GM19467 (cell line): ENCODE results near the gene INSM1.

Experiments used
- ATAC-seq: cut with Tn5 transposase; IDR thresholded peaks from one replicate; pipeline ENCODE4 v1.9.1; 2021; ENCODE audit warnings: mild to moderate bottlenecking, moderate library complexity; ENCODE audit not compliant: unreplicated experiment

Gene INSM1

DNA sequence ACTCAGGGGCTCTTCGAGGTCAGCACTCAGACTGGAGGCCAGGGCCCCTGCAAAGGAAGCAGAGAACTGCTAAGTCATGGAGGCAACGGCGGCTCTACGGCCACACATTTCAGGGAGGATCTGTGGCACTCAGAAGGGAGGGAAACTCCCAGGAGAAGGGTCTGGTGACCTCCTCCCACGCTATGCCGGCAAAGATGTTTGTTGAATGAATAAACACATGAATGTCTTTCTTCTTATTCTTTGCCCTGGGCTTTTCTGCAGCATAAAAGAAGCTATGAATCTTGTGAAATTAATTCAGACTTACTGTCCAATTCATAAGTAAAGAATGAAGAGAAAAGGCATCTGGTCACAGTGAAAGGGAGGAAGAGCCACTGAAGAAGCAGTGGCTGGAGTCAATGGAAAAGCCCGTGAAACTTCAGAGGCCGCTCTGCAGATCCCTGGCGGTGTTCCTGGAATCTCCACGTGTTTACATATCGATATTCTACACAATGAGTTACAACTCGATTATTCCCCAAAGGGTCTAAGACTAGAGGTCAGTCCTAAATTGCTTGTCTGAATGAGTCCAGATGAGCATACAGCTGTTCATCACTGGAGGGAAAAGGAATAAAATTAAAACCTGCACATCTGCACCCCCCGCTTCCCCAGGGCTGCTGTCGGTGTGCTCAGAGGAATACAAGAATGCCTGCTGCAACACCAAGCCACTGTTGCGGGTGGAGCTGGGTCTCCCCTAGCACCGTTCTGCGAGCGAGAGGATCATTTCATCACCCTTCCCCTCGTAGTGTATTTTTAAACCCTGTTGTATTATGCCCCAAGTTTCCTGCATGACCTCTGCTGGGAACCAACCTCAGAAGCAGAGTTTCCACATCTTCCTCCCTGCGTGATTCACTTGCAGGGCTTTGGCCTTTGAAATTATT, 25.6 kb downstream of the INSM1 start:
- ATAC-seq, result no peak

DNA sequence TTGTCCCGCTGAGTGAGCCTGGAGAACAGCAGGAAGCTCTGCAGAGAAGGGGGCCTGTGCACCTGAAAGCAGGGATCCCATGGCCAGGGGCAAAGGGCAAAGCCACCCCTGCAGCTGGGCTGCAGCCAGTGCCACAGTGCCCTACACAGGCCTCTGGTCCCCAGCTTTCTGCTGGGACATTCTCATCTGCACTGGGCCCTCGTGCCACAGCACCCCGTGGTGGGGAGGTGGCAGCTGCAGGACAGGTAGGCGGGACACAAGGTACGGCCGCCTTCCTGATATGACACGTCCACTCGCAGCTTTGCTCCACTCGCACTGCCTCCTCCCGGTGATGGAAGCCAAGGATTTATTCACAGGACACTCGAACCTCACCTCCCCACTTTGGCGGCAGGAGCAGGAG, 27.2 kb downstream of the INSM1 start:
- ATAC-seq, result no peak

GRCh38 chr20:20395903-20396568, 28.1 kb downstream of the INSM1 start:
- ATAC-seq, result no peak

GRCh38 chr20:20396794-20397193, 28.9 kb downstream of the INSM1 start:
- no peak for ATAC-seq

DNA sequence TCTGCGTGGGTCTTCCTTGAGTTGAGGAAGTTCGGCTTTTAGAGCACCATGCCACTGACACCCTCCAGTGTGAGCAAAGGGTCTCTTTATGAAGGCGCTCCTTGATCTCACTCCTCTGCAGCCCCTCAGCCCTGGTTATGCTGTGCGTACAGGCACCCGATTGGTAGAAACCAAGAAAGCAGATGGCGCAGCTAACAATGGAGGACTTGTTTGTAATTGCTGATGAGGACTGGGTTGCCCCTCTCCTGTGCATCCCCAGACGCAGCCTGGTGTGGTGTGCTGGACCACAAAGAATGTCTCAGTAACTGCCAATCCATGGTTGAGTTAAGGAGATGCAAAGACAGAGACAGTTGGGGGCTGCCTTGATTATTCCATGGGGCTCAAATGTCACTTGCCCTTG, 30.2 kb downstream of the INSM1 start:
- ATAC-seq, result no peak

DNA sequence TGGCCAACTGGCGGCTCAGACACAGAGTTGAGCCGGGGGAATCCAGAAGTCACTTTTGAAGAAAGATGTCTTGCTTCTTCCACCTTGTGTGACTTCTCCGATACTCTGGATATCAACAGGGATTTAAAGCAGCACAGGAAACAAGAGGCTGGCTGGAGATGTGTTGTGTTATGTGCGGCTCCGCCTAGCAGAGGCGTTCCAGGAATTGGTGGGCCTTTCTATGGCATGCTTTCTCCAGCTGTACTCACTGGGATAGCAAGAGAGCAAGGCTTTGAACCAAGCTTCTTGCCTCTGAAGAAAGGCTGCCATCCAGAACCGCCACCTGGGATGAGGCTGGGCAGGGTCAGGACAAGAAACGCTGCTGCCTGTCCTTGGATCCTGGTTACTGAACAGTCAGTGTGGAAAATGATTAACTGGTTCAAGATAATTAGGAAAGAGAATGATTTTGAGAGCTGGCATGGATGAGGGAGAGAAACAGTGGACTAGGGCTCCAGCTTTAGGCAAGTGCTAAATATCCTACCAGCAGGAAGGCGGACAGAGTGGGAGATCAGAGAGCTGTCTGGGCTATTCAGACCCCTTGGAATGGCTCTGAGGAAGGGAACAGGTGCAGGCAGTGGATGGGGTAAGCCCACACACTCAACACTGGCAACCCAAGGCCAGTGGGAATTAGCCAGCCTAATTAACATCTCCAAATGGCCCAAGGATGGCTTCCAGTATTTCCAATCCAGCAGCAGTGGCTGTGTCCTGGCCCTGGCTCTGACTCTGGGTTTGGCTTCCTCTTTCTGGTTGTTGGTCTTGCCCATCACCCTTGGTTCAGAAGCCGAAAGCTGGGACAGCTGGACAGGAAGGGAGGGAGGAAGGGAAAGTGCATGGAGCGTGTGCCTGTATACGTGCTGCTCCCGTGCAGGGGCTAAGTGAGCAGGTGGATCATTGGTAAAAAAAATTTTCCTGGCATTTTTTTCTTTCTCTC, 31.9 kb downstream of the INSM1 start:
- ATAC-seq, result no peak

- ATAC-seq, result no peak
These were observed 34.1 kb downstream of the INSM1 start for GRCh38 chr20:20401991-20402390.

DNA sequence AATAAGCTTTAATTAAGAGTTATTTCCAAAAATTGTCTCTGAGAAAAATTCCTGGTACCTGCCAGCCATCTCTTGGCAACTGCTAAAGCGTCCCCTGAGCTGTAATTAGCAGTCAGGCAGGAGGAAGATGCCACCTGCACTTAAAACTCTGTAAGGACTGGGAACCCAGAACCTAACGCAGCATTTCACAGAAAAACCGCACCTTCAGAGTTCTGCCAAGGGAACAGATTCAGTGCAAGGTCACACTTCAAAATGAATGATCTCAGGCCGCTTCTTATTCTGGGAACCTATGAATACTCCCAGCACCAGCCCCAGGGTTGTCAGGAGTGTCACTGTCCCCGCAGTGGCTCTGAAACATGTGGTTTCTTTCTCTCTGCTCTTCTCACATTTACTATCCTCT, 36.7 kb downstream of the INSM1 start:
- ATAC-seq, result no peak

DNA sequence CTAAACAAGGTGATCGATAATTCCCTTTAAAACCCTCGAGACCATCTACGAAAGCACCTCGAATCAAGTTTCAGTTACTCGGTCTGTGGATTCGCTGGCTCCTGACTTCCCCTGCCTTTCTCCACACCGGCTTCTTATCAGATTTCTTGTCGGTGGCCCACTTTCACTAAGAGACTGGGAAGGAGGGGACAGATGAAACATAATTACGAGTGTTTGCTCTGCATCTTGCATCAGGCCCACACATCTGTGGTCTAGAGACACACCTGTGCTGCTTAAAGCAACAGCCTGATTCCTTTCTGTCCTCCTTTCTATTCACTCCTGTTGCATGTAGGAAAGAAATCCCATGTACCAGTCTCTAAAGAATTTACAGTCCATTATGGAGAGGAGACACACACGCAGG, 37.7 kb downstream of the INSM1 start:
- ATAC-seq, result no peak

- ATAC-seq, result no peak
These were observed 38.4 kb downstream of the INSM1 start for GRCh38 chr20:20406306-20406705.

GRCh38 chr20:20407891-20408805, 40.2 kb downstream of the INSM1 start:
- no peak for ATAC-seq

- ATAC-seq, result no peak
These were observed 41.4 kb downstream of the INSM1 start for GRCh38 chr20:20409331-20409730.

DNA sequence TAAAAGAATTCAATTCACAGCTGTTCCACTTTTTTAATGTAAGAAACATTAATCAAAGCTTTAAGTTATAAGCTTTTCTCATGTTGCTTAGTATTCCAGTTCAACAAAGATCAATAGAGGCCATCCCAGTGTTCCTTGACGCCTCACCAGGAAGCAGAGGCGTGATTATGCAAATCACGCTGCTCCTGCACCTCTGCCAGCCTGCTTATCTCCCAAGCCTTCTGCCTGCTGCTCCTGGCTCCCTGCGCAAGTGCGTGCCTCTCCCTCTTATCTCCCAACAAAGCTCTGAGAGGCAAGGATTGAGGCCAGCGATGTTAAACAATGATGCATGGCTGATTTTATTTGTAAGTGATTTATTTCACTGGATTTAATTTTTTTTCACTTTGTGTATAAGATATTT, 42.8 kb downstream of the INSM1 start:
- ATAC-seq, result no peak

DNA sequence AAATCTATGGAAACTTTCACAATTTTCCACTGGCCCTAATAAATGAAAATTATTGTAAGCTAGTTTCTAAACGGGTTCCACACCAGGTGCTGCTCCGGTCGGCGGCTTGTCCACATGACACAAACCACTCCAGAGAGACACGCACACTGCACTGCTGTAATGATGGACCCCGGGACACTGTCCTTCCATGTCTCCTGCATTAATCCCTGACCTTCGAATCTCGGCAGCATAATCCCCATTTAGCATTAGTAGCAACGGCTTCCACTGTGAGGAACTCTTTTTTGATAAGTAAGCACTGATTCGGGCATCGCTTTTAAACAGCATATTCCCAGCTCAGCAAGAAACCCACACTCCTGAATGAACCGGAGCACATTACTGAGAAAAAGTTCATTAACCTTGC, 43.5 kb downstream of the INSM1 start:
- ATAC-seq, result no peak

DNA sequence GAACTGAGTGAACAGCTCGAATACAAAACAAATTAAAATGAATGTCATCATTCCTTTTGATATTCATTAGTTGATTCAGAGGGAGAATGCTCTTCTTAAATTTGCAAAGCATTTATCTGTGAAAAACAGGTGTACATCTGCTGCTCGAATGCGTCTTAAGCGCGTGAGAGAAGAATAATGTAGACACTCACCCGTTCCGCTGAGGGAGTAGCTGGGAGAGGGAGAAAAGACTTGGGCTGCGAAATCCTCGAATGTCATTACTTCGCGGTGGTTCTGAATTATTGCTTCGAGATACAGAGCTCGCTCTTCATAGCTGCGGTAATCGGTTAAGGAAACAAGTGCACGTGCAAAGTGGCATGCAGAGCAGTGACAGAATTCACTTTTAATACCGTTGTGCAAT, 43.9 kb downstream of the INSM1 start:
- ATAC-seq, result no peak

DNA sequence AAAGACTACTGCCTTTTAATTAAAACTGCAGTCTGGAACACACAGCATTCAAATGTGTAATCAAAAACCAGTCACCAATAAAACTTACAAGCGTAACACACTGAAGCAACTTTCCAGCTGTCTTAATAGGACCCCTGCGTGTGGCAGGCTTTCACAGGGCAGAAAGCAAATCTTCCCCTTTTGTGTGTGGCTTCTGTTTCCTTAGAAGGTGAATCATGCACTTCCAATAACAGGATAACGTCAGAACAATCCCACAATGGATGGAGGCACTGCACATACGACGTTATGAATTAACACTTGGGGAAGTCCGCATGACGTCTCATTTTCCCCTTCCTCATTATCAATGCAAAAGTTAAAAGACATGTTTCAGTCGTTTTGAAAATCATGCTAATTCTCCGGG, 44.8 kb downstream of the INSM1 start:
- no peak for ATAC-seq

- ATAC-seq, result no peak
These were observed 45.9 kb downstream of the INSM1 start for GRCh38 chr20:20413810-20414281.

- ATAC-seq, result no peak
These were observed 46.8 kb downstream of the INSM1 start for GRCh38 chr20:20414640-20415220.

- ATAC-seq, result no peak
These were observed 47.4 kb downstream of the INSM1 start for GRCh38 chr20:20415321-20415720.
